HG03039 (cell line): ENCODE measurements around the gene CSRP2.

Experiments used
- ATAC-seq: cut with Tn5 transposase; IDR thresholded peaks from one replicate; pipeline ENCODE4 v1.9.1; 2021; ENCODE audit warnings: mild to moderate bottlenecking, moderate library complexity; ENCODE audit not compliant: unreplicated experiment

Gene CSRP2

DNA sequence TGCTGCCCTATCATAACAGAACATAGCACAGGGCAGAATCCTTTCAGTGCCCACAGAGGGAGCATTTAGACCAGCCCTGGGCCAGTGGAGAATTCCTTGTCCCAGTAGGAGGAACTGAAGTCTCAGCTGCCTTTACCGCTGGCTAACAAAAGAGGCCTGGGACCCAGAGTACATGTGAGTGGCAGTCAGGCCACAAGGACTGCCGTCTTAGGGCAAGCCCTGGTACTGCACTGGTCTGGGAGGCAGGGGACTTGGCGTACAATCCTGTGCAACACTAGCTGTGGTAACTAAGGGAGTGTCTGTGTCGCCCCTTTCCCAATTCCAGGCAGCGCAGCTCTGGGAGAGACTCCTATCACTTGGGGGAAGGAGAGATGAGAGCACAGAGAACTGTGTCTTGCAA is 17.0 kb upstream of the CSRP2 start:
- no peak for ATAC-seq

DNA sequence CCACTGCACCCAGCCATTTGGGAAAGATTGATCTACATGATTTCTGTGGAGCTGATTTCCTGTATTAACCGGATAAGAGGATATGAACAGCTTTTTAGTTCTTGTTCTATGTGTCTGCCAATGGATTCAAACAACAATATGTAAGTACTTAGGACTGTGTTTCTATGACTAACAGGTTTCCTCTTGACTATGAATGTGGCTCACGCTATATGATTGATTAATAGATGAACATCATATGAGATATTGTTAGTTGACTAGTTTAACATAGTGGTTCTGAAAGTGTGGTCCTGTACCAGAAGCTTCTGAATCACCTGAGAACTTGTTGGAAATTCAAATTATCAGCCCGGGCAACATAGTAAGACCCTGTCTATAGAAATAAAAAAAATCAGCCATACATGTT is 12.8 kb upstream of the CSRP2 start:
- ATAC-seq, result no peak

DNA sequence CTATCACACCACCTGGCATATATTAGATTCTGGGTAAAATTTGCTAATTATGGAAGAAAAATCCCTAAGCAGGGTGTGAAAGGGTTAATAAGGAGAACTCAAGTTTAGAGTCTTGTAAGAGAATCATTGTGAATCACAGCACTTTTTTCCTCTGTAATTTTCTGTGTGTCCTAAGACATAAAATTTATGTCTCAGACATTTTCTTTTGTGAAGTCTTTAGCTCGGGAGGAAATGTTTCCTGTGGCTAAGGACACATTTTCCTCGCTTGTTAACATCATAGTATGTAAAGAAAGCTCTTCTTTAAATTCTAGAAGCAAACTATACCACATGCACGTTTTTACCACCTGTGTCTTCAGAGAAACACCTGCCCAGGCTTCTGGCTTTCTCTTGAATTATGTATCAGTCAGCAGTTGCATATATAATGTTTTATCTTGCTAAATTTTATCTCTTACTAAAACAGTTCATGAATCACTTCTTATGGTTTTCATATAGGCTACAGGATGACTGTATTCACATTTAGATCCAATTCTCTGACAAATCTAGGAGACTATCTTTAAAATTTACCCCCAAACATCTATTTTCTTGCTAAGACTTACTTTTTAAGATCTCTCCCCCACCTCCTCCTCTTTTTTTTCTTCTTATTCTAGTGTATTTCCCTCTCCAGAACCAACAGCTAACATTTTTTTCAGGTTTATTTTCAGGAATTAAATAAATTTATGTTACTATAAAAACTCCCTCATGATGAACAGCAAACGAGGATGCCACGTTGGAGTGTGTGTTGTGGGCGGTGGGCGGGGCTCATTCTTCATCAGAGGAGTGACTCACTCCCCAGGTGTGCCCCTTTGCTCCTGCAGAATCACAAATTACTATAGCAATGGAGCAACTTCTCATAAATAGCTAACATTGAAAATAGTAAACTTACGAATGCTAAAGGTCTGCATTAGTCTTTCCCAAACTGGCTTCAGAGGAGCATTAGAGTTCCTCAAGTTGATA is 11.6 kb upstream of the CSRP2 start:
- ATAC-seq, result no peak

DNA sequence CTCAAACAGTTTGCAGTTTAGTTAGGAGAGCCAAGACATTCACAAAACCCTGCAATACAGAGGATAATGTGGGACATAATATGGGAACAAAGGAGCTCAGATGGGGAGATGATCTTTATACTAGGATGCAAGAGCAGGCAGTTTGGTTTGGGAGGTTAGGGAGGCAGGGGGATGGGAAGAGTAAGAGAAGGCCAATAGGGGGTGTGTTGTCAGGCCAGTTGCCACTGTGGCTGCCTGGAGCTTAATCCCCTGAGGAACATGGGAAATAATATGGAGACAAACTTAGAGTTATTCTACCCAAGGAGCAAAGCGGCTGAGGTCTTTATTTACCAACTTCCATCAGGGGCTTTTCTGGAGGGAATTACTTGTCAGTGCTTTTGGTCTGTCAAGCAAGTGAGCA is 10.0 kb upstream of the CSRP2 start:
- ATAC-seq, result no peak

DNA sequence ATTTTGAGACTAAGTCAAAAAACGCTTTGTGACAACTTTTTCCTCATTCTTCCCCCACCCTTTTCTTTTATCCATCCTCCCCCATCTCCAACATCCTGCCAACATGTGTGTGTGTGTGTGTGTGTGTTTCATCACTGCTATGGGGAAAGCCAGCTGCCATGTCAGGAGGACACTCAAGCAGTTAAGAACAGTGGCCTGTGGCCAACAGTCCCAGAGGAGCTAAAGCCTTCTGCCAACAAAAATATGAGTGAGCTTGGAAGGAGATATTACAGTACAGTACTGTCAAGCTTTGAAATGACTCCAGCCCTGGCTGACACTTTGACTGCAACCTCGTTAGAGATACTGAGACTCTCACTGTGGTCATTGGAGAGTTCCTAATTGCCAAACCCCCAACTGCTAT is 5.0 kb upstream of the CSRP2 start:
- ATAC-seq, result no peak

DNA sequence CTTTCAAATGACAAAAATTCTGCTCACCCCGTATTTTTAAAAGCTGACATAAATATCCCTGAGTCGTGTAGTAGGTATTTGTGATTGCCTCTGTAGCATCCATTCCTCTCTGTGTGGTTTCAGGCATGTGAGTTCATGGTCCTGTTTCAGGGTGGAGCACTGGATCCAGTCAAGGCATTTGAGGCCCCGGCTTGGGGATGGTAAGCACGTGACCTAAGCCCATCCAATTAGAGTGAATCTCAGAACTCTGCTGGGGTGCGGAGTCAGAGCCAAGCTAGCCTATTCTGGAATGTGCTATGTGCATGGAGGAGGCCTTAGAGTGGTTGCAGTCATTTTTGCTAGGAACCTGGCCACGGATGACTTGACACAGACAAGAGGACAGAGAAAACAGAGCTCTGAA is 4.3 kb upstream of the CSRP2 start:
- ATAC-seq, result no peak

DNA sequence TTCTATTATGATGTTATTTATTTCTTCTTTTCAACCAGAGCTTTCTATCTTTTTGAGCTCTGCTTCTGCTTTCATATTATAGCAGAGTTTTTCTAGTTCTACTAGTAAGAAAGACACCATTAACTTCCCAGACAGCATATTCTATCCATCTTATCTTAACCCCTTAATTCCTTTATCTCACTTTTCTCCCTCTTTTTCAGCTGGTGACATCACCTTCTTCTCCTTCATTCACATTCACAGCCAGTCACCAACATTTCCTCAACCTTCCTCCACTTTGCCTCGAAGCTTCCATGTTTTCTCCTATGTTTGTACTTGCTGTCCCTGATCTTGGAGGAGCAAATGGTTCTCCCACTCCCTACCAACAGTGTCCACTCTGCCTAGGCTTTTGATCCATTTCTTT is 3.5 kb upstream of the CSRP2 start:
- no peak for ATAC-seq

DNA sequence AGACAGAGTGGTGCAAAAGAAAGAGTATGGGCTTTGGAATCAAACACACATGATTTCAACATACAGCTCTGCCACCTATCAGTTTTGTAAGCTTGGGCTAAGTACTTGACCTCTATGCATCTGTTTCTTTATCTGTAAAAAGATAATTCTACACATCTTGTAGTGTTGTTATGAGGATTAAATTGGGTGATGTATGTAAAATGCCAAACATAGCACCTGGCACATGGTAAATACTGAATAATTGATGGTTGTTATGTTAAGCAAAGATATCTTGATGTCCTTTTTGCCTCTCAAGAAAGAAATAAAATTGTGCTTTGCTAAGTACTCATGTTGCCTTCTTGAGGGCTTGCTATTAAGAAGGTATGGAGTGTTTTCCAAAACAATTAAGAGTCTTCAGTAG is 2.3 kb upstream of the CSRP2 start:
- no peak for ATAC-seq

DNA sequence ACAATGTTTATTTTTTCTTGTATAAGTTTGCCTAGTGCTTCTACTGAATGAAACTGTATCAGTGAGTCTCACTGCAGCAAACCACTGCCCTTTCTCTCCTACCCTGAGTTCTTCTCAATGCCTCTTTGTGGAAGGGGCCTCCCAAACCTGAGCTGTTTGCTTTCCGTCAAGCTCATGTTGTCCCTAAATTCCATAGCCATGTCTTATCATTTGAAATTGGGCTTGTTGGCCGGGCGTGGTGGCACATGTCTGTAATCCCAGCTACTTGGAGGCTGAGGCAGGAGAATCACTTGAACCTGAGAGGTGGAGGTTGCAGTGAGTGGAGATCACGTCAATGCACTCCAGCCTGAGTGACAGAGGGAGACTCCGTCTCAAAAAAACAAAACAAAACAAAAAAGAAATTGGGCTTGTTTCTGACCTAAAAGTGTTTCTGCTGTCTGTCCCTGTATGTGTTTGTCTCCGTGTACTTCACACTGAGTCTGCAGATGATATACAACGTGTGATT is 1.8 kb upstream of the CSRP2 start:
- no peak for ATAC-seq

DNA sequence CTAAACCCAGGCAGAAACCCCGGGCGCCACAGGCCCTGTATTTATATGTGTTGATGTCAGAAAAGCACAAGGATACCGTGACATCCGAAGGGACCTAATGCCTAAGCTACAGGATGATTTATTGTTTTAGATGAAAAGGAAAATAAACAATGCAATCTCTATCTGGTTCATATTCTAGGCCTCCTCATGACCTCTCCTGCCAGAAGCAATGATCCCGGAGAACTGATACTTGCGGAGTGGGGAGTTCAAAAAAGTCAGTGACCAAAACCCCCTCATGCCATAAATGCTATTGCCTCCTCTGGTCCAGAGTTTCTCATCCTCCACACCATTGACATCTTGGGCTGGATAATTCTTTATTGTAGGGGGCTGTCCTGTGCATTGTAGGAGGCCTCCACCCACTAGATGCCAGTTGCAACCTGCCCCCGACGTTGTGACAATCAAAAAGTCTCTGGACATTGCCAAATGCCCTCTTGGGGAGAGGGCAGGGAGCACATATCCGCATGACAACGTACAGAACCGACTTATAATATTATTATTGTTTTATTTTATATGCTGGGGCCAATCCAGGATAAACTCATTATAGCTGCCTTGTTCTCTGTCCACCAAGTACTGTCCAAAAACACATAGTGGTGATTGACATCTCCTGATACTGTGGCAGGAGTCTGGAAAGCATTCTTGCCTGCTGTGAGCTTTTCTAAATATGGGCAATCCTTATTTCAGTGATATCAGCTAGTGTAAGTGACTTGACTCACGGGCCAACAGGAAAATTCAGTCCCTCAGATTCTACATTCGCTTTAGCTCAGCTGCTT is 1.1 kb upstream of the CSRP2 start:
- no peak for ATAC-seq

DNA sequence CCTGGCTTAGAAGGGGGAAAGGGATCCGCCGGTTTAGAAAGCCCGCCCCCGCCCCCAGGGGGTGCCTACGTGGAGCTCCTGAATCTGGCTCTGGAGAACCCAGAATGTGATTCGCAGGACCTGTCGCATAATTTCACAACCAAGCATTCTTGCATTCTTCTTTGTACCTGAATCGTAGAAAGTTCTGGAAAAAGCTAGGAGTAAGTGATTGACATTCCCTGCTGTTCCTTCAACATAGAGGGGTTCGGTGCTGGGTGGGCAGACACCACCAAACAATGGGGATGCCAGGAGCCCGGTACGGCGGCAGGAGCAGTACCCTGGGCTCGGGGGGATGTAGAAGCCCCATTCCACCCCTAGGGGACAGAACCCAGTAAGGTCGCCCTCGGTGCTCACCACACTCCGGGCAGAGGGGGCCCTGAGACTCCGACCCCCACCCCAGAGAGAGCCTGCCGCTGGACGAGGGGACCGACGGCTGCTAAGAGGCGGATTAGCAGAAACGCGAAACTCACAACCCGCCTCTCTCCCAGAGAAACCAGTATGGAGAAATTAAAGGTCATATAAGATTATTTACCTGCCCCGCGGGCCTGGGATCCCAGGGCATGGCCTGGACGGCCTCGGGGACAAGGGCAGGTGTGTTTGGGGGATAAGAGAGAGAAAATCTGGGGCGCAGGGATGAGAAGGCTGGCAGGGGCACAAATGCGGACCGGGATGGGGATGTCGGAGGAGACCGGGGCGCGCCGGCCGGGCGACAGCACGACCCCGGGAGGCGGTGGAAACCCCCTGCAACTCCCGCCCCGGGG is 520 bp downstream of the CSRP2 start:
- ATAC-seq, result peak; percentile 24

DNA sequence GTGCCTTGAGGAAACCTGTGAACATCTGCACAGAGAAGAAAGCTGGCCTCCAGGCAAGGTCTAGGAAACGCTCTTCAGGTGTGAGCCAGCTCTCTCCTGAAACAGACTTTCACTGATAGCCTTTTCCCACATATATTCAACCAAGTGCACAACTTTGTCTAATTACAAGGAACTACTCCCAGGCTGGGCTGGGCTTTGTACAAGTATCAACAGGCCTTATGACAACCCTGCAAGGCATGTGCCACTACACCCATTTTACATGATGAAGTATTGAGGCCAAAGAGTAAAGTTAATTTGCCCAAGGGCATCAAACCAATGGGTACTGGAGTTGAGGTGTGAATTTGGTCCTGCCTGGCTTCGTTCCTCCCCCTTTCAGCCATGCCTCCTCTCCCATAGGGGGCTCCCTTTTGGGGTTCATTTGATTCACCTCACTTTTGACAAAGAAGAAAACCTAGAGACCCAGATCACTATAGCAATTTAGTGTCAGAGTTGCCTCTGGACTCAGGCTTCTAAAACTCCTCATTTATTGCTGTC is 2.1 kb downstream of the CSRP2 start:
- no peak for ATAC-seq

DNA sequence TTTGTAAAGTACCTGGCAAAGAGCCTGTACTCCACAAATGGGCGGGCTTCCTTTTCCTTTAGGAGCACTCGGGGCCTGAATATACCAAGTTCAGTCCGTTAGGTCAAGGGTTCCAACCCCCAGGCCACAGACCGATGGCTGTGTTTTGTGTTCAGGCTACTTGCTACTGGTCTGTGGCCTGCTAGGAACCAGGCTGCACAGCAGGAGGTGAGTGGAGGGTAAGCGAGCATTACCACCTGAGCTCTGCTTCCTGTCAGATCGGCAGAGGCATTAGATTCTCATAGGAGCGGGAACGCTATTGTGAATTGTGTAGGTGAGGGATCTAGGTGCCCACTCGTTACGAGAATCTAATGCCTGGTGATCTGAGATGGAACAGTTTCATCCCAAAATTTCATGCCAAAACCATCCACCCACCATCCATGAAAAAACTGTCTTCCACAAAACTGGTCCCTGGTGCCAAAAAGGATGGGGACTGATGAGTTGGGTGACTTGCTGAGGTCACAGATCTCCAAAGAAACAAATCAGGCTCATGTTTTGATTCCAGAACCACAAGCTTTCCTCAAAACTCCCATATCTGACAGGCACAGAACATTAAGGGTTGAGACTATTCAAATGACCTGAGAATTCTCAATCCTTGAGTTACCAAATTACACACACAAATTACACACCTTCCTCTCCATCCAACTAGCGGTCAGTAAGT is 4.2 kb downstream of the CSRP2 start:
- ATAC-seq, result no peak

DNA sequence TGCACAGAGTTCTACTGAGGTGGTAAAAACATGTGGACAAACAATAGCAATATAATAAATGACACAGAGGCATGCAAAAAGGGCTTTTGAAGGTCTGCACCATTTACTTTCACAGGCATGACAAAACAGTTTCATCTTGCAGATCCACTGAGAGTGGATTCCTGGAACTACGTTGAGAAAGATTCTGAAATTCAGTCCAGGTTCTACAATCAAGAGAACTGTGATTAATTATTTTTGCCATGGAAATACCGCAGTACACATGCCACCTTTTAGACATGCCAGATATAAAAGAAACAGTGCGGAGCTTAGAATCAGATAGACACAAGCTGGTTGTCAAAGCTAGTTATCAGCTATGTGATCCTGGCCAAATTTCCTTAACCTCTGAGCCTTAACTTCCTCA is 4.8 kb downstream of the CSRP2 start:
- no peak for ATAC-seq

DNA sequence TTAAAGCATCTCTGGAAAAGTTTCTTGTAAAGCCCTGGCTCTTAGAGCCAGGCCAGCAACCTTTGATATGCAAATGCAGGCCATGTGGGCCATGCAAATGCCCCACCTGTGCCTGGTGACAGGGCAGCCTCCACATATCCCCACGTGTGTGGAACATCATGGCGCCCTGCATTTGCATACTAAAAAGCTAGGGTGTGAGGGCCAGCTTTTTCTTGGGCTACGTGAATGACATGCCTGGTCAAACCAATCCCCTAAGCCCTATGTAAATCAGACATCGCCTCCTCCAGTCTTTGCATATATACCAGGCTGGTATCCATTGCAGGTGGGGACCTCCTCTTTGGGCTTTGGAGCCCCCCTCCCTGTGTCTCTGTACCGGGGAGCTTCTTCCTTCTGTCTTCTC is 6.4 kb downstream of the CSRP2 start:
- ATAC-seq, result no peak

DNA sequence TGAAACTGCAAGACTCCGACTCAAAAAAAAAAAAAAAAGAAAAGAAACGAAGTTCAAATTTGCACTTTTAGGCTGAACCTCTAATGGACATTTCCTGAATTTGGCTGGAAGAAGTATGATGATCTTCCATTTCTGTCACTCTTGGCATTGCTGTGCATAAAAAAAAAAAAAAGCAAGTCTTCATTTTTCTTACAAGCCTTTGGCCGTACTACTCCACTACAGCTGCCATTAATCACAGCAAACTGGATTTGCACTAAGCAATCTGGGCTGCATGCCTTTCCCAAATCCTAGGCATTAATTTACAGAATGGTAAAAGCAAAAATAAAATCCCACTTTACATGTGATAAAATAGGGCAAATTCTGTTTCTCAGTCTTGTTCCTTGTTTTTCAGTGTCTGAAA is 7.1 kb downstream of the CSRP2 start:
- no peak for ATAC-seq

DNA sequence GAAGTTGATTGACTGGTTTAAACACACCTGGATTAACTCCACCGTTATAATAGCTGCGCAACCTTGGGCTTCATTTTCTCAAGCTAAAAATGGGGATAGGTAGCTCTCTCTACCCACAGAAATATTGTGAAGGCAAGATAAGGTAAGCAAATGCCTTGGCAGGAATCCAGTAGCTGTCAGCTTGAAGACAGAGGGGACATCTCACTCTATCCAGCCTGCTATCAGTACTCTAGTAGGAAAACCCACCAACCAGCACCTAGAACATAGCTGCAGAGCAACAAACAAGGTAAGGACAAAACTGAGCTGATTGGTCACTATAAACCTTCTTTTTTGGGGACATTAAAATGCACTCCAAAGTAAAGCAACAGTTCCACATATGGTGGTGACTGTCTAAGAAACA is 7.7 kb downstream of the CSRP2 start:
- ATAC-seq, result no peak

DNA sequence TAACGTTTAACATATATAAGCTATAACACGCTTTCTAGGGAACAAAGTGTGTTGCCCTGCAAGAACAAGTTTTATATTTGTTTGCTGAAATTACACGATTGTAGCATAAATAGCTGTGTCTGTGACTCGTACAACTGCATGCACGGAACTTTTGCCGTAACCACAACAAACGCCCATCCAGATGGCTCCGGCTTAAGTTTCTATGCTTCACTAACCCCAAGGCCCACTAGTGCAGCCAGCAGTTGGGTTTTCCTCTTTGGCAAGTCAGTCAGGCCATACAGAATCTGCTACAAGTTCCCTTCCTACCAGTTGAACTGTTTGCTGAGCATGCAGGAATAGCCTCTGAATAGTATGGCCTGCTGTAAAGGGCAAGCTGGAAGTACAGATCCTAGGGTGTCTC is 12.1 kb downstream of the CSRP2 start:
- ATAC-seq, result no peak

DNA sequence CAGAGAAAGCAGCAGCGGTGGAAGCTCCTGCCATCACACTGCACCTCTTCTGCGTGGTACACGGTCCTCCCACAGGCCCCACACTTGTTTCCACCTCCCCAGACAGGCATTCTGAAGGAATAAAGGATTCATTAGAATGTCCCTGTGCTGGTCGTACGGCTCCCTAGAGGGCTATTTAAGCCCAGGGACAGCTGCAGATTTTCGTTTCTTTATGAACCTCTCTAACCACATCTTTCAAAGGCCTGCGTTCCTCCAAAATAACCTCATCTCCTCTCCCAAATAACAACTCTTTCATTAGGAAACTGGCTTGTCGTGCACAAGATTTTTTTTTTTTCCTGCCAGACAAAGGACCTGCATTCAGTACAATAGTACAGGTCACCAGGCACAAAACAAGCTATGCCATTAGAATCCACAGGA is 12.7 kb downstream of the CSRP2 start:
- ATAC-seq, result no peak

DNA sequence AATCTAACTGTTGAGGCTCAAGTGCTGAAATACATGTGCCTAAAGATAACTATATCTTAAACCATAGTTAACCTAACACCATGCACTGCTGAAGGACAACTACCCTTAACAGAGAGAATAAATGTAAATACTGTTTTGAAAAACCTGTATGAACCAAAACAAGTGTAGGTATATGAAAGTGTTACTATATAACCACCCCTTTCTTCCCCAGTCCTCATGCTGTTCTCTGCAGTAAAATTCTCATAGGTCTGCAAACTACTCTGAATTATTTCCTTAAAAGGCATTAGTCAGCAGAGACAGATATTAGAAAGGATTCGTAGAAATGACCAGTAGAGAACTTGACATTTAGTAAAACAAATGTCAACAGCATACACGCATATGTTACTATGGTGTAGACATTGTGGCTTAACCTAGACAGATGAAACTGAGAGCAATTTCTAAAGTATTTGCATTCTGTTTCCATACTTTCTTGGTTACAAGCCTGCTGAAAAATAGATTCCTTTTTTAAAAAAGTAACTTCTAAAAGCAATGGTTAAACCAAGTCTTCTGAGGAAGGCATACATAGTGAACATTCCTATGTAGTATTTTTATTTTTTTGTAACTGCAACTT is 13.9 kb downstream of the CSRP2 start:
- peak; percentile 75 for ATAC-seq
